GM18502 (cell line): ENCODE measurements around the gene NDUFS5.
"Not testable (repeated sequence)": the region's sequence is repeated elsewhere in the genome, so short reads cannot be mapped to it uniquely, and the experiment has no call there.

Experiments used
- ATAC-seq: cut with Tn5 transposase; IDR thresholded peaks from one replicate; pipeline ENCODE4 v1.9.1; 2021; ENCODE audit warnings: mild to moderate bottlenecking; ENCODE audit not compliant: unreplicated experiment, poor library complexity

The NDUFS5 gene

GRCh38 chr1:39026051-39026865 is at the start of gene NDUFS5:
Gene NDUFS5, plus strand, starts transcription at chr1:39026350. Its CDS starts 2,375 bp downstream, at chr1:39028725.
- ATAC-seq: peak; percentile 80

- ATAC-seq: not testable (repeated sequence)
Observed at GRCh38 chr1:38977399-38978244, 48.5 kb upstream of the NDUFS5 start.

- ATAC-seq: not testable (repeated sequence)
Observed at GRCh38 chr1:38978245-38978542, 48.0 kb upstream of the NDUFS5 start.

- ATAC-seq: not testable (repeated sequence)
Observed at GRCh38 chr1:38979380-38979779, 46.8 kb upstream of the NDUFS5 start.

GRCh38 chr1:38989979-38990378 is 36.2 kb upstream of the NDUFS5 start:
- no peak for ATAC-seq

- ATAC-seq: no peak
Observed at GRCh38 chr1:38990386-38990737, 35.8 kb upstream of the NDUFS5 start.

GRCh38 chr1:38990738-38991637 is 35.2 kb upstream of the NDUFS5 start, which contains the start of gene AKIRIN1:
Gene AKIRIN1, plus strand, starts transcription at chr1:38991276. Its CDS starts 105 bp downstream, at chr1:38991381.
- peak; percentile 93 for ATAC-seq

- ATAC-seq: no peak
Observed at GRCh38 chr1:38991638-38992411, 34.3 kb upstream of the NDUFS5 start.

- ATAC-seq: no peak
Observed at GRCh38 chr1:38992412-38993111, 33.6 kb upstream of the NDUFS5 start.

GRCh38 chr1:38994196-38994595 is 32.0 kb upstream of the NDUFS5 start:
- no peak for ATAC-seq

GRCh38 chr1:38997034-38997900 is 28.9 kb upstream of the NDUFS5 start:
- ATAC-seq: no peak

- ATAC-seq: no peak
Observed at GRCh38 chr1:38997901-38998190, 28.3 kb upstream of the NDUFS5 start.

- no peak for ATAC-seq
Observed at GRCh38 chr1:39001516-39002421, 24.4 kb upstream of the NDUFS5 start.

- no peak for ATAC-seq
Observed at GRCh38 chr1:39003281-39003680, 22.9 kb upstream of the NDUFS5 start.

- no peak for ATAC-seq
Observed at GRCh38 chr1:39003794-39004193, 22.4 kb upstream of the NDUFS5 start.

GRCh38 chr1:39006287-39006686 is 19.9 kb upstream of the NDUFS5 start:
- no peak for ATAC-seq
